Heart right ventricle (tissue), 16 donors: ENCODE data around the gene SYNDIG1. TPM values are rescaled to one million over a fixed set of nuclear protein-coding genes. Genes with fewer than 3 reads are reported as not detected.

Experiments
- ATAC-seq, 8 donors: fragments of 200-7000 bp; cut with Tn5 transposase; one replicate each; pipeline ENCODE4 v1.9.1; 2020; ENCODE audit warnings: mild to moderate bottlenecking in 8 of 8, moderate library complexity in 8 of 8, moderate number of reproducible peaks in 1 of 8
- DNase-seq, 2 donors: peaks; one replicate each; pipeline ENCODE4 v3.0.0-alpha.2; 2020
- H3K27ac ChIP-seq, 10 donors: fragments of 200-600 bp; sonication (generic) in 2 of 10; one replicate each; pipeline versions ENCODE4 v1.5.0 to v1.8.0; 2020 to 2022; ENCODE audit warnings: mild to moderate bottlenecking in 3 of 10
- H3K27me3 ChIP-seq, 7 donors: fragments of 200-600 bp; one replicate each; pipeline ENCODE4 v1.8.0; 2021 to 2022; ENCODE audit warnings: mild to moderate bottlenecking in 2 of 7
- H3K36me3 ChIP-seq, 9 donors: fragments of 200-600 bp; sonication (generic) in 1 of 9; one replicate each; pipeline versions ENCODE4 v1.5.0 to v1.8.0; 2020 to 2022; ENCODE audit warnings: mild to moderate bottlenecking in 2 of 9
- H3K4me1 ChIP-seq, 9 donors: fragments of 200-600 bp; sonication (generic) in 1 of 9; one replicate each; pipeline versions ENCODE4 v1.5.0 to v1.8.0; 2020 to 2022; ENCODE audit warnings: mild to moderate bottlenecking in 4 of 9
- H3K4me3 ChIP-seq, 10 donors: fragments of 200-600 bp; sonication (generic) in 2 of 10; one replicate each; pipeline versions ENCODE4 v1.5.0 to v1.8.0; 2020 to 2022; ENCODE audit warnings: mild to moderate bottlenecking in 7 of 10, moderate library complexity in 2 of 10
- H3K9me3 ChIP-seq, 11 donors: fragments of 200-600 bp in 10 of 11; sonication (generic) in 2 of 11; one replicate each; pipeline versions ENCODE4 v1.5.0 to v1.8.0; 2013 to 2022; ENCODE audit warnings: mild to moderate bottlenecking in 2 of 11, control low read depth in 1 of 11, moderate library complexity in 1 of 11
- WGBS, 2 donors: extraction: QIAGEN DNeasy Blood & Tissue Kit; methylation state at CpG; one replicate each; pipeline ENCODE4 v1.1.7; 2013; ENCODE audit warnings: inconsistent platforms in 1 of 2; 5-methylcytosine and 5-hydroxymethylcytosine counted together
- intact Hi-C, 10 donors: fragments of 100-400 bp; cut with DNase I; formaldehyde crosslinking; loops; one replicate each; pipeline versions ENCODE4 v1.11.1 to v1.14.2; 2022
- polyA plus RNA-seq, 2 donors: library from polyadenylated mRNA; stranded (reverse); fragments of 200-250 nt; gene quantifications; one replicate each; pipeline ENCODE4 v1.2.3, GENCODE V29; 2013
- total RNA-seq, 10 donors: library from RNA; stranded (reverse); fragmentation: NEBNext Ultra II Directional in 3 of 10; extraction: Animal tissue kit (Norgen Biotek cat#: 25700) in 3 of 10; gene quantifications; one replicate each; pipeline versions ENCODE4 v1.2.1 to v1.2.4, GENCODE V29; 2021 to 2023
- TF ChIP-seq, protein P1 (sequence below), 9 donors: fragments of 200-600 bp; sonication (generic) in 2 of 9; IDR thresholded peaks; one replicate each; pipeline versions ENCODE4 v1.5.0 to v1.8.0; 2021 to 2022; ENCODE audit warnings: antibody characterized with exemption in 9 of 9, mild to moderate bottlenecking in 5 of 9, moderate library complexity in 1 of 9
- donor health status: Arrhythmogenic right ventricular cardiomyopathy.
- donor health status: ischemic (EF 13 %, LVEDD 7.1; RV severe dilation, severe dysfunction).
- donor health status: healthy with polysubstance abuse.
- donor health status: DM: no; HTN: yes; CAD: no.
- donor health status: DM: no; HTN: no; CAD: no.
- donor health status: ischemic (EF 25% LVEDD 6.9; RV normal size, moderate dysfunction).
- donor health status: ischemic (EF 25% LVEDD 5.7; RV mildly dilated, moderate dysfunction).
- donor health status: healthy.
- donor health status: DM: yes; HTN: yes; CAD: no.
- donor health status: Ischemic cardiomyopathy.
- donor health status: ischemic (EF 35%, LVEDD 5.7; RV mildly dilated, moderate dysfunction).
- donor health status: nonischemic (EF 11% LVEDD 7.7; RV severe dilation, severe dysfunction).
- donor health status: DM: yes; HTN: yes; CAD: no.
- donor health status: PGD.
- donor health status: ischemic (EF 29% LVEDD 5.4; RV normal size, mild dysfunction).
- donor health status: nonischemic (EF 23%, LVEDD 6.1; RV moderate dilation, normal function).

SYNDIG1 gene
- total and polyA plus RNA-seq, 12 donors: 8.6 to 34.7 (median 19.9) TPM

DNA sequence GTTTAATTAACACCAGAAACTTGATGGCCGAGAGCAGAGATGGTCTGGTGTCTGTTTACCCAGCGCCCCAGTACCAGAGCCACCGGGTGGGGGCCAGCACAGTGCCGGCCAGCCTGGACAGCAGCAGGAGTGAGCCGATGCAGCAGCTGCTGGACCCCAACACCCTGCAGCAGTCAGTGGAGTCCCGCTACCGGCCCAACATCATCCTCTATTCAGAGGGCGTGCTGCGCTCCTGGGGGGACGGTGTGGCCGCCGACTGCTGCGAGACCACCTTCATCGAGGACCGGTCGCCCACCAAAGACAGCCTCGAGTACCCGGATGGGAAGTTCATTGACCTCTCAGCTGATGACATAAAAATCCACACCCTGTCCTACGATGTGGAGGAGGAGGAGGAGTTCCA lies 73.7 kb downstream of the SYNDIG1 start:
- H3K4me3 ChIP-seq: no peak overlapping the region
- H3K36me3 ChIP-seq: peaks cover 0 to 7% (median 0%) of the 10 kb centered on the region in 9 donors
- H3K9me3 ChIP-seq: peaks cover 0 to 8% (median 0%) of the 10 kb centered on the region in 11 donors
- DNase-seq: no peak
- no peaks in the 10 kb centered on the region for H3K27me3 ChIP-seq
- TF ChIP-seq, protein P1, sequence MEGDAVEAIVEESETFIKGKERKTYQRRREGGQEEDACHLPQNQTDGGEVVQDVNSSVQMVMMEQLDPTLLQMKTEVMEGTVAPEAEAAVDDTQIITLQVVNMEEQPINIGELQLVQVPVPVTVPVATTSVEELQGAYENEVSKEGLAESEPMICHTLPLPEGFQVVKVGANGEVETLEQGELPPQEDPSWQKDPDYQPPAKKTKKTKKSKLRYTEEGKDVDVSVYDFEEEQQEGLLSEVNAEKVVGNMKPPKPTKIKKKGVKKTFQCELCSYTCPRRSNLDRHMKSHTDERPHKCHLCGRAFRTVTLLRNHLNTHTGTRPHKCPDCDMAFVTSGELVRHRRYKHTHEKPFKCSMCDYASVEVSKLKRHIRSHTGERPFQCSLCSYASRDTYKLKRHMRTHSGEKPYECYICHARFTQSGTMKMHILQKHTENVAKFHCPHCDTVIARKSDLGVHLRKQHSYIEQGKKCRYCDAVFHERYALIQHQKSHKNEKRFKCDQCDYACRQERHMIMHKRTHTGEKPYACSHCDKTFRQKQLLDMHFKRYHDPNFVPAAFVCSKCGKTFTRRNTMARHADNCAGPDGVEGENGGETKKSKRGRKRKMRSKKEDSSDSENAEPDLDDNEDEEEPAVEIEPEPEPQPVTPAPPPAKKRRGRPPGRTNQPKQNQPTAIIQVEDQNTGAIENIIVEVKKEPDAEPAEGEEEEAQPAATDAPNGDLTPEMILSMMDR (IDR thresholded peaks at IDR 0.05): no peak
- H3K27ac ChIP-seq: no peak overlapping the region
- ATAC-seq: peak in 1 of 8 donors; percentile 22
- intact Hi-C loops: no loop called here
- H3K4me1 ChIP-seq: peaks cover 0 to 11% (median 0%) of the 10 kb centered on the region in 9 donors
- WGBS, 2 donors: 83 to 89% methylated on average over 19 of the region's 19 CpGs

DNA sequence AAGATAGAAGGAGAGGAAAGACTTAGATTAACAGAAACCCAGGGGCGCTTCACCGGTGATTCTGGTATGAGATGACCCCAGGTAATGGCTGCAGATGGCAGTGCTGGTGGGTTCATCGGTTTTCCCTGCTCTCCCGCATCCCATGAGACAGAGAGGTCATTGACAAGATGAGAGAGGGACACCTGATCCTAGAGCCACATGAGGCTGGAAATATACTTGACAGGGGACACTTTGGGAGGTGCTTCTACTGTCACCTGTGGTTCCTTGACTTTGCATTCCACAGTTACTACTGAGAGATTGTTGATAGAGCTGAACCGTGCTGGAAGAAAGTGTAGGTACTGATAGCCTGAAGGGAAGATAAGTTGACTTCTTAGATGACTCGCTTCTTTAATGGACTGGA lies 74.3 kb downstream of the SYNDIG1 start:
- Histone ChIP-seq H3K27ac (no peak overlapping the region), H3K36me3 (peaks cover 0 to 7% (median 0%) of the 10 kb centered on the region in 9 donors), H3K27me3 (no peaks in the 10 kb centered on the region), H3K4me3 (no peak overlapping the region), H3K9me3 (peaks cover 0 to 8% (median 0%) of the 10 kb centered on the region in 11 donors), H3K4me1 (peaks cover 0 to 11% (median 0%) of the 10 kb centered on the region in 9 donors)
- intact Hi-C loops: no loop called here
- WGBS, 2 donors: 84 to 95% methylated on average over 6 of the region's 6 CpGs
- ATAC-seq: no peak
- TF ChIP-seq, protein P1 (IDR thresholded peaks at IDR 0.05): no peak
- DNase-seq: no peak

DNA sequence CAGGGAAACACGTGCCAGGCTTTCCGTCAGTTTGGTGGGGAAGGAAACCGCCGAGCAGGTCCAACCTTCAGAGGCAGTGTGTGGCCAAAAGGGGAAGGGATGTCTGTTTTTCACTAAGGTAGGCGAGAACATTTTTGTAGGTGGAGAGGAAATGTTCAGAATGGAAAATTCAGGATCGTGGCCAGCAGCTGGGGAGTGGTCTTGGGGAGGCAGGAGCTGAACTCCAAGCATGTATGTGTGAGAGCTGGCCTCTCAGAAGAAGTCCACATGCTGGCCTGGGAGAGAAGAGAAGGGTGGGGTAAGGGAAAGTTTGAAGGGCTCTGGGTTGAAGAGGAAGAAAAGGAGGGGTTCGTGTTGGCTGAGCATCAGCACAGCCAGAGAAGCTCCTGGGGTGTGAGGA lies 74.9 kb downstream of the SYNDIG1 start:
- no peaks in the 10 kb centered on the region for H3K27me3 ChIP-seq
- H3K36me3 ChIP-seq: peaks cover 0 to 7% (median 0%) of the 10 kb centered on the region in 9 donors
- TF ChIP-seq, protein P1 (IDR thresholded peaks at IDR 0.05): no peak
- 62 to 68% methylated on average over 7 of the region's 7 CpGs for WGBS, 2 donors
- H3K4me3 ChIP-seq: no peak overlapping the region
- DNase-seq: no peak
- no peak for ATAC-seq
- no peak overlapping the region for H3K27ac ChIP-seq
- peaks cover 0 to 8% (median 0%) of the 10 kb centered on the region in 11 donors for H3K9me3 ChIP-seq
- intact Hi-C loops: no loop called here
- H3K4me1 ChIP-seq: peaks cover 0 to 11% (median 0%) of the 10 kb centered on the region in 9 donors

DNA sequence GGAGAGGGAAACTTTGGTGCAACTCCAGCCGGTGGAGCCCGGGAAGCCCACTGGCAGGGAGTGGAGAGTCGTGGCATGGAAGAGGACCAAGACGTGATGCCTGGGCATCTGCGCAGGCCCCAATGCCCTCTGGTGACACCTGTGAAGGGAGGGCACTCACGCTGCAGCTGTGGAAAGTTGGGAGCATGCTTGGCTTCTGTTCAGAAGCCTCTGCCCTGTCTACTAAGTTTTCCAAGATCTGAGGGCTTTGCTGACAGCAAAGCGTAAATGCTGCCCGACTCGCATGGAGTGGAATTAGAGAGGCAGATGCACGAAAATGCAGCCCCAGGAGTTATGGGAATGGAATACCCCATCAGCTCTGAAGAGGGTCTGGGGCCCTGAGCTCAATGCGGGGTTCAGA lies 75.7 kb downstream of the SYNDIG1 start:
- H3K36me3 ChIP-seq: peaks cover 0 to 7% (median 0%) of the 10 kb centered on the region in 9 donors
- DNase-seq (peak in 1 of 2 donors; percentile 31), ATAC-seq (peak in 7 of 8 donors; percentile 33 to 84 (median 70))
- H3K27ac ChIP-seq: no peak overlapping the region
- no peaks in the 10 kb centered on the region for H3K27me3 ChIP-seq
- WGBS, 2 donors: 57 to 70% methylated on average over 11 of the region's 11 CpGs
- peaks cover 0 to 8% (median 0%) of the 10 kb centered on the region in 11 donors for H3K9me3 ChIP-seq
- H3K4me3 ChIP-seq: no peak overlapping the region
- H3K4me1 ChIP-seq: peaks cover 0 to 11% (median 0%) of the 10 kb centered on the region in 9 donors
- intact Hi-C loops: no loop called here
- TF ChIP-seq, protein P1 (IDR thresholded peaks at IDR 0.05): no peak
